K562 (cell line): ENCODE data around the gene RPS27. TPM values are rescaled to one million over a fixed set of nuclear protein-coding genes. Genes with fewer than 3 reads are reported as not detected.

Source experiments
- CTCF ChIP-seq, 3 experiments: IDR thresholded peaks in 2 of 3; conservative IDR thresholded peaks in 1 of 3; 2 replicates each; pipeline ENCODE4 v1.5.1; 2011 to 2012; ENCODE audit warnings: low read length in 3 of 3, mild to moderate bottlenecking in 3 of 3, control low read depth in 2 of 3, improper control_type of control experiment in 1 of 3, inconsistent platforms in 1 of 3, low read depth in 1 of 3, mixed read lengths in 1 of 3, moderate library complexity in 1 of 3; ENCODE audit not compliant: insufficient read depth in 2 of 3
- FOS ChIP-seq: IDR thresholded peaks from 3 replicates; pipeline ENCODE4 v1.6.1; 2011; ENCODE audit not compliant: insufficient read length; ENCODE audit errors: extremely low read depth
- FOXA1 ChIP-seq: fragments of 450-650 bp; IDR thresholded peaks from 2 replicates; pipeline ENCODE4 v1.6.1; 2016; ENCODE audit warnings: mild to moderate bottlenecking, borderline replicate concordance
- FOXM1 ChIP-seq, 2 experiments: fragments of 450-650 bp in 1 of 2; sonication (generic) in 1 of 2; formaldehyde crosslinking in 1 of 2; IDR thresholded peaks; 2 replicates each; pipeline versions ENCODE4 v1.6.1 to v1.9.0; 2017 to 2022; ENCODE audit warnings: low read depth in 2 of 2, mild to moderate bottlenecking in 2 of 2, missing genetic modification reagents in 1 of 2, moderate library complexity in 1 of 2
- HNRNPK ChIP-seq: fragments of 200-400 bp; formaldehyde crosslinking; IDR thresholded peaks from one replicate; pipeline ENCODE4 v1.6.1; 2018; ENCODE audit warnings: mild to moderate bottlenecking, low read depth, low read length; ENCODE audit not compliant: poor library complexity, severe bottlenecking
- IRF9 ChIP-seq: fragments of 450-650 bp; IDR thresholded peaks from 2 replicates; pipeline ENCODE4 v1.6.1; 2016; ENCODE audit warnings: missing biosample characterization, missing genetic modification characterization
- KDM4B ChIP-seq, 2 experiments: fragments of 450-650 bp in 1 of 2; sonication (generic) in 1 of 2; IDR thresholded peaks; 2 replicates each; pipeline ENCODE4 v1.6.1; 2016 to 2017; ENCODE audit warnings: borderline replicate concordance in 2 of 2, antibody characterized with exemption in 1 of 2, low read depth in 1 of 2, mild to moderate bottlenecking in 1 of 2
- LARP7 ChIP-seq: fragments of 450-650 bp; IDR thresholded peaks from 2 replicates; pipeline ENCODE4 v1.6.1; 2016
- MAZ ChIP-seq, 2 experiments: fragments of 450-650 bp in 1 of 2; sonication (generic) in 1 of 2; formaldehyde crosslinking; IDR thresholded peaks in 1 of 2; conservative IDR thresholded peaks in 1 of 2; 2 replicates each; pipeline versions ENCODE4 v1.4.0 to v1.5.0; 2020; ENCODE audit warnings: mild to moderate bottlenecking in 1 of 2, missing genetic modification reagents in 1 of 2
- MIER1 ChIP-seq: fragments of 450-650 bp; IDR thresholded peaks from 2 replicates; pipeline ENCODE4 v1.6.1; 2016; ENCODE audit warnings: antibody characterized with exemption, mild to moderate bottlenecking, low read depth
- NFRKB ChIP-seq: fragments of 450-650 bp; IDR thresholded peaks from 2 replicates; pipeline ENCODE4 v1.6.1; 2016; ENCODE audit warnings: low read depth
- NR1H2 ChIP-seq: sonication (generic); formaldehyde crosslinking; IDR thresholded peaks from 2 replicates; pipeline ENCODE4 v1.4.0; 2020; ENCODE audit warnings: mild to moderate bottlenecking, missing genetic modification reagents
- RBM15 ChIP-seq: fragments of 200-400 bp; formaldehyde crosslinking; IDR thresholded peaks from 2 replicates; pipeline ENCODE4 v1.6.1; 2018; ENCODE audit warnings: mild to moderate bottlenecking, low read length, moderate library complexity; ENCODE audit not compliant: insufficient read depth
- SNIP1 ChIP-seq: fragments of 450-650 bp; IDR thresholded peaks from 2 replicates; pipeline ENCODE4 v1.7.1; 2017; ENCODE audit warnings: low read depth, mild to moderate bottlenecking
- TFAM ChIP-seq: fragments of 250-450 bp; sonication (Bioruptor Pico); conservative IDR thresholded peaks from 2 replicates; pipeline ENCODE4 v1.5.0; 2021; ENCODE audit warnings: mild to moderate bottlenecking, moderate library complexity
- ZBTB34 ChIP-seq: fragments of 250-450 bp; sonication (Bioruptor Pico); IDR thresholded peaks from 2 replicates; pipeline ENCODE4 v1.8.0; 2021; ENCODE audit warnings: mild to moderate bottlenecking, moderate library complexity
- ZHX1 ChIP-seq: fragments of 150-350 bp; conservative IDR thresholded peaks from 2 replicates; pipeline ENCODE4 v1.6.1; 2014; ENCODE audit warnings: low read length
- ZNF140 ChIP-seq: fragments of 250-450 bp; sonication (Bioruptor Pico); IDR thresholded peaks from 2 replicates; pipeline ENCODE4 v1.8.0; 2021; ENCODE audit warnings: moderate library complexity, mild to moderate bottlenecking, inconsistent platforms
- ZNF174 ChIP-seq: fragments of 250-450 bp; sonication (Bioruptor Pico); IDR thresholded peaks from 2 replicates; pipeline ENCODE4 v1.4.0; 2020; ENCODE audit warnings: mild to moderate bottlenecking
- ZNF584 ChIP-seq: fragments of 200-800 bp; sonication (Bioruptor generic); IDR thresholded peaks from 2 replicates; pipeline ENCODE4 v1.6.1; 2016; ENCODE audit warnings: low read depth, mild to moderate bottlenecking, missing genetic modification characterization, missing compliant biosample characterization
- ZNF586 ChIP-seq: fragments of 450-650 bp; formaldehyde crosslinking; conservative IDR thresholded peaks from 2 replicates; pipeline ENCODE4 v1.4.0; 2020; ENCODE audit warnings: mild to moderate bottlenecking, moderate library complexity
- ZNF695 ChIP-seq: fragments of 450-650 bp; formaldehyde crosslinking; IDR thresholded peaks from 2 replicates; pipeline ENCODE4 v1.4.0; 2020; ENCODE audit warnings: mild to moderate bottlenecking, moderate library complexity
- polyA plus RNA-seq, 8 experiments: library from polyadenylated mRNA; depleted of rRNA in 4 of 8; stranded (reverse) in 5 of 8; unstranded in 3 of 8; fragments of >200 nt; fragmentation: Nextera tagmentation in 2 of 8; fragmentation: Illumina TruSeq in 1 of 8; extraction: Ambion mirVana in 2 of 8; extraction: Trizol in 1 of 8; gene quantifications; 2 replicates each; pipeline versions ENCODE4 v1.2.1 to v1.2.3, GENCODE V29; 2011 to 2014; ENCODE audit warnings: inconsistent platforms in 1 of 8, missing spikeins in 1 of 8
- total RNA-seq, 7 experiments: library from RNA; depleted of rRNA in 6 of 7; stranded (reverse); fragments of >200 nt in 6 of 7; fragmentation: Illumina TruSeq in 2 of 7; extraction: Trizol in 2 of 7; gene quantifications; 2 replicates each; pipeline versions ENCODE4 v1.2.1 to v1.2.3, GENCODE V29; 2011 to 2021; ENCODE audit warnings: low replicate concordance in 1 of 7

RPS27 gene
- total and polyA plus RNA-seq, 9 of the 15 experiments (the other 6 are each of a cell fraction or from before 2014, with no cell fraction given), result 2,091 to 9,377 (median 6,706) TPM

- TF ChIP-seq ZBTB34, result no peak
- TF ChIP-seq NFRKB, result no peak
- TF ChIP-seq ZHX1, result no peak
- no peak for TF ChIP-seq IRF9
- no peak for TF ChIP-seq KDM4B (IDR thresholded peaks at IDR 0.05; ENCODE audit: borderline replicate concordance in 2 of 2, low read depth in 1 of 2)
- no peak for TF ChIP-seq FOXA1
- peak in 1 of 2 experiments; percentile 82; a peak in 3 of 4 replicates for TF ChIP-seq MAZ (CRISPR knock-in tag; conservative IDR thresholded peaks at IDR 0.05 in 1 of 2, IDR thresholded peaks at IDR 0.05 in 1 of 2)
- no peak for TF ChIP-seq FOS
- no peak for TF ChIP-seq MIER1
- TF ChIP-seq ZNF695 (CRISPR knock-in tag), result no peak
- no peak for TF ChIP-seq LARP7
- TF ChIP-seq SNIP1, result no peak; the same call in 1 of the 2 replicates
- TF ChIP-seq RBM15, result no peak
- TF ChIP-seq HNRNPK, result no peak
- peak; percentile 82 to 94 (median 89) for TF ChIP-seq CTCF (IDR thresholded peaks at IDR 0.05 in 2 of 3, conservative IDR thresholded peaks at IDR 0.05 in 1 of 3; ENCODE audit: insufficient read depth in 2 of 3, low read depth in 1 of 3, low read length in 3 of 3)
- TF ChIP-seq ZNF174 (CRISPR knock-in tag), result no peak
- TF ChIP-seq FOXM1 (IDR thresholded peaks at IDR 0.05; ENCODE audit: low read depth), result no peak
- TF ChIP-seq FOXM1 (CRISPR knock-in tag; IDR thresholded peaks at IDR 0.05; ENCODE audit: low read depth), result no peak
- TF ChIP-seq ZNF584 (CRISPR knock-in tag), result no peak
- TF ChIP-seq ZNF140 (CRISPR knock-in tag), result no peak
- no peak for TF ChIP-seq TFAM
- TF ChIP-seq ZNF586 (CRISPR knock-in tag), result no peak
- TF ChIP-seq NR1H2 (CRISPR knock-in tag), result 0 out of 2 replicates have a peak, but pooled peaks have one; percentile 18
Measured at GRCh38 chr1:153946622-153947241, 43.8 kb upstream of the RPS27 start, which contains the start of gene DENND4B (continued).
